PFSK-1 (cell line): ENCODE measurements around the gene PNKP.

Experiments used
- FOXP2 ChIP-seq: optimal IDR thresholded peaks from 2 replicates; pipeline ENCODE3; 2011; ENCODE audit warnings: borderline replicate concordance, control low read depth, inconsistent platforms; ENCODE audit not compliant: insufficient read depth; ENCODE audit errors: extremely low read length, extremely low read depth
- POLR2AphosphoS5 ChIP-seq: IDR thresholded peaks from 2 replicates; pipeline ENCODE4 v1.6.1; 2012; ENCODE audit warnings: low read depth, mild to moderate bottlenecking, control low read depth, low read length, moderate library complexity
- SIN3A ChIP-seq: IDR thresholded peaks from 2 replicates; pipeline ENCODE4 v1.6.1; 2012; ENCODE audit warnings: mild to moderate bottlenecking, low read length, moderate library complexity, borderline replicate concordance; ENCODE audit not compliant: insufficient read depth
- TAF1 ChIP-seq: IDR thresholded peaks from 2 replicates; pipeline ENCODE4 v1.6.1; 2012; ENCODE audit warnings: low read length, control low read depth, borderline replicate concordance; ENCODE audit not compliant: insufficient read depth
- TF ChIP-seq, protein P1 (sequence below), 2 experiments: IDR thresholded peaks; 2 replicates each; pipeline versions ENCODE4 v1.6.1 to v1.8.0; 2011 to 2012; ENCODE audit warnings: low read depth in 2 of 2, low read length in 2 of 2, control low read depth in 1 of 2, inconsistent platforms in 1 of 2, mild to moderate bottlenecking in 1 of 2, moderate library complexity in 1 of 2; ENCODE audit not compliant: insufficient read depth in 1 of 2

The PNKP gene

DNA sequence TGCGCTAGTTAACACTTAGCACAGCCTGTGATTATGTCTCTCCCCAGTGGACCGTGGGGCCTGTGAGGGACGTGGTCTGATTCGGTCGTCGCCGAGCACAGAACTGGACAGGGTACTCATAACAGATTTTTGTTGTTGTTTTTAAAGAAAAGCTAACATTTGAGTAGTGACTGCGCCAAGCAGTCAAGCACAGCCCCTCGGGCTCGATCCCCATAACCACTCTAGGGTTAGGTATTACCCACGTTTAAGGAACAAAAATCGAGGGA, 17.2 kb downstream of the PNKP start:
- TF ChIP-seq, protein P1, sequence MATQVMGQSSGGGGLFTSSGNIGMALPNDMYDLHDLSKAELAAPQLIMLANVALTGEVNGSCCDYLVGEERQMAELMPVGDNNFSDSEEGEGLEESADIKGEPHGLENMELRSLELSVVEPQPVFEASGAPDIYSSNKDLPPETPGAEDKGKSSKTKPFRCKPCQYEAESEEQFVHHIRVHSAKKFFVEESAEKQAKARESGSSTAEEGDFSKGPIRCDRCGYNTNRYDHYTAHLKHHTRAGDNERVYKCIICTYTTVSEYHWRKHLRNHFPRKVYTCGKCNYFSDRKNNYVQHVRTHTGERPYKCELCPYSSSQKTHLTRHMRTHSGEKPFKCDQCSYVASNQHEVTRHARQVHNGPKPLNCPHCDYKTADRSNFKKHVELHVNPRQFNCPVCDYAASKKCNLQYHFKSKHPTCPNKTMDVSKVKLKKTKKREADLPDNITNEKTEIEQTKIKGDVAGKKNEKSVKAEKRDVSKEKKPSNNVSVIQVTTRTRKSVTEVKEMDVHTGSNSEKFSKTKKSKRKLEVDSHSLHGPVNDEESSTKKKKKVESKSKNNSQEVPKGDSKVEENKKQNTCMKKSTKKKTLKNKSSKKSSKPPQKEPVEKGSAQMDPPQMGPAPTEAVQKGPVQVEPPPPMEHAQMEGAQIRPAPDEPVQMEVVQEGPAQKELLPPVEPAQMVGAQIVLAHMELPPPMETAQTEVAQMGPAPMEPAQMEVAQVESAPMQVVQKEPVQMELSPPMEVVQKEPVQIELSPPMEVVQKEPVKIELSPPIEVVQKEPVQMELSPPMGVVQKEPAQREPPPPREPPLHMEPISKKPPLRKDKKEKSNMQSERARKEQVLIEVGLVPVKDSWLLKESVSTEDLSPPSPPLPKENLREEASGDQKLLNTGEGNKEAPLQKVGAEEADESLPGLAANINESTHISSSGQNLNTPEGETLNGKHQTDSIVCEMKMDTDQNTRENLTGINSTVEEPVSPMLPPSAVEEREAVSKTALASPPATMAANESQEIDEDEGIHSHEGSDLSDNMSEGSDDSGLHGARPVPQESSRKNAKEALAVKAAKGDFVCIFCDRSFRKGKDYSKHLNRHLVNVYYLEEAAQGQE (IDR thresholded peaks at IDR 0.05; ENCODE audit: insufficient read depth in 1 of 2, low read depth in 2 of 2, low read length in 2 of 2), result no peak
- no peak for TF ChIP-seq TAF1
- TF ChIP-seq POLR2AphosphoS5, result no peak
- no peak for TF ChIP-seq FOXP2
- TF ChIP-seq SIN3A, result no peak

DNA sequence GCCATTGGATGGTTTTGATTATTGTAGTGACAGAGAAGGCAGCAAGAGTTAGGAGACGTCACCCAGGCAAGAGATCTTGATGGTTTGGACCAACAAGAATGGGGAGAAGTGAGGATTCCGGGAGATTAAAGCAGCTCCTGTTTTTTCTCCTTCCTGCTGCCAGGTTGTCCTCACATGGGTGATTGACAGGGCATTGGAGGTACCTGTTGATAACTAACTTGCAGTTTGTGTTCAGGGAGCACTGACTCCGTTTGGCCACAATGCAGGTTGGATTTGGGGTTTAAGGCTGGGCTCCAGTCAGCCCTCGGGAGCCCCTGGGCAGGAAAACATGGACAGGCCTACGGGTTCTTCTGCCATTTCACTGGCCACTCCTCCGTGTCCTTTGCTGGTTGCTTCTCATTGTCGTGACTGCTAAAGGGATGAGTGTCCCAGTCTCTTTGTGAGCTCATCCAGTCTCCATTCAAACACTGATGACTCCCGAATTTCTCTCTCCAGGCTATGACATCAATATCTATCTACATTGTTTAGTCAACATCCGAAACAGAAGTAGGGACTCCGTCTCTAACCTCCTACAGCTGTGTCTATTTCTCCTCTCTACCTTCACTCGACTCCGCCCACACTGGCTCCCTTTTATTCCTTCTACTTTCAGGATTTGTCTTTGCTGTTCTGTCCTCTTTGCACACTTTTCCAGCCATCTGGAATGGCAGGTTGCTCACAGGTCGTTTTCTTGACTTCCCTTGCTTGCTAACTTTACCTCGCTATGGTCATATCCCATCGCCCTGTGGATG, 17.7 kb downstream of the PNKP start:
- TF ChIP-seq SIN3A (no peak), FOXP2 (no peak), POLR2AphosphoS5 (no peak), TAF1 (no peak)
- TF ChIP-seq, protein P1 (IDR thresholded peaks at IDR 0.05; ENCODE audit: insufficient read depth in 1 of 2, low read depth in 2 of 2, low read length in 2 of 2), result no peak

DNA sequence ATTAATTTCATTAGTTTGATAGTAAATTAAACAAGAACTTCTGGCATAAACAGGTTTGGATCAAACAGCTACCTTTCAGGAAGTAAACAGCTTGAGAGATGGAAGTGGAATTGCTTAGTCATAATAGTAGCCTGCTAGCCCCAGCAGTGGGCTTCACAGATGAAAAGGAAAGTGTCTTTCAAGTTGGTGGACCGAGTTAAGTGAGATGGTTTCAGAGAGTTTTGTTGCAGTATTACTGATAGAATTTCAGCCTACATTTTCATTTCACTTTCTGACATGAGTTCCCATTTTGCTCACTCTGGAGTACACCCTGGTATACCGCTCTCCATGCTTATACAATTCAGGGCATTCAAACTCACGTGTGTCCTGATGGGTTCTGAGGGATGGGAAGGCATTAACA, 18.4 kb downstream of the PNKP start:
- no peak for TF ChIP-seq FOXP2
- TF ChIP-seq, protein P1 (IDR thresholded peaks at IDR 0.05; ENCODE audit: insufficient read depth in 1 of 2, low read depth in 2 of 2, low read length in 2 of 2), result no peak
- no peak for TF ChIP-seq TAF1
- TF ChIP-seq SIN3A, result no peak
- no peak for TF ChIP-seq POLR2AphosphoS5

DNA sequence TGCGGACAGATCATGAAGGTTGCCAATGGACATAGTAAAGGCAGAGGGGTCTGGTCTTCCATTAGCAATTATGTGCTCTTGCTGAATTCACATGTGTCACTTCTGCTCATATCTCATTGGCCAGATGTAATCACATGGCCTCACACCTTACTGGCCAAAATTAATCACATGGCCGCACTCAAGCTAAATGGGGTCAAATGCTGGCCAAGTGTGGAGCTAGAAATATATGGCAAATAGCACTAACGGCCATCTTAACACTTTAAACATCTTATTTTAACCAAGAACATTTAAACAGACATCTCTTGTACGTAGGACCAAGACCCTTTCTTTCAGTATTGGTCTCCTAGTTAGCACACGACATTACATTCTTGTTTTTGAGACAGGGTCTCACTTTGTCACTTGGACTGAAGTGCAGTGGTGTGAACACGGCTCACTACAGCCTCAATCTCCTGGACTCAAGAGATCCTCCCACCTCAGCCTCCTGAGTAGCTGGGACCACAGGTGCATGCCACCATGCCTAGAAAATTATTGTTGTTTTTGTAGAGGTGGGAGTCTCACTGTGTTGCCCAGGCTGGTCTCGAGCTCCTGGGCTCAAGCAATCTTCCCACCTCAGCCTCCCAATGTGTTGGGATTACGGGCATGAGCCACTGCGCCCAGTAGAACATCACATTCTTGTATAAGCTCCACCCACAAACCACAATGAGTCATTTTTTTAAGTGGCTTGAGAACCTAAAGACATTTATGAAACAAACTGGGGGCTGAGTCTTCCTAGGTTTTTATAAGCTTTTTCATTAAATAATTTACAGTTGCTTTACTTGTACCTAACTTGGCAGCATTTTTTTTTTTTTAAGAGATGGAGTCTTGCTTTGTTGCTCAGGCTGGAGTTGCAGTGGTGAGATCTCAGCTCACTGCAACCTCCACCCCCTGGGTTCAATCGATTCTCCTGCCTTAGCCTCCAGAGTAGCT, 19.4 kb downstream of the PNKP start:
- TF ChIP-seq TAF1, result no peak
- TF ChIP-seq, protein P1 (IDR thresholded peaks at IDR 0.05; ENCODE audit: insufficient read depth in 1 of 2, low read depth in 2 of 2, low read length in 2 of 2), result no peak
- no peak for TF ChIP-seq POLR2AphosphoS5
- TF ChIP-seq FOXP2, result no peak
- TF ChIP-seq SIN3A, result no peak
